ENCODE results near the gene BRD3.

- no peak for TF ChIP-seq CTCF (IDR thresholded peaks at IDR 0.05)
- TF ChIP-seq POLR2A (IDR thresholded peaks at IDR 0.05), result no peak
These were observed 40.3 kb downstream of the BRD3 start for GRCh38 chr9:134027561-134027960.

Measured in heart left ventricle (tissue), 13 donors.